Inflammatory macrophage treated with lipopolysaccharide for 4 hours (primary cell): ENCODE data around the gene ATP9B.
"Not testable (repeated sequence)": the region's sequence is repeated elsewhere in the genome, so short reads cannot be mapped to it uniquely, and the experiment has no call there.

Experiments
- DNase-seq: peaks from one replicate; pipeline ENCODE4 v3.0.0-alpha.2; 2020

Gene ATP9B

GRCh38 chr18:79071037-79071436, 1.8 kb downstream of the ATP9B start:
- DNase-seq: peak; percentile 97

GRCh38 chr18:79071503-79072210, 2.5 kb downstream of the ATP9B start:
- peak; percentile 85 for DNase-seq

GRCh38 chr18:79072655-79073054, 3.5 kb downstream of the ATP9B start:
- not testable (repeated sequence) for DNase-seq

GRCh38 chr18:79077181-79077580, 8.0 kb downstream of the ATP9B start:
- DNase-seq: no peak

GRCh38 chr18:79078791-79079190, 9.6 kb downstream of the ATP9B start:
- DNase-seq: not testable (repeated sequence)

GRCh38 chr18:79092874-79093273, 23.7 kb downstream of the ATP9B start:
- DNase-seq: no peak

GRCh38 chr18:79093986-79094385, 24.8 kb downstream of the ATP9B start:
- no peak for DNase-seq

GRCh38 chr18:79095216-79095615, 26.0 kb downstream of the ATP9B start:
- DNase-seq: no peak

- DNase-seq: no peak
Observed at GRCh38 chr18:79100944-79101343, 31.8 kb downstream of the ATP9B start.

- no peak for DNase-seq
Observed at GRCh38 chr18:79102886-79103285, 33.7 kb downstream of the ATP9B start.

GRCh38 chr18:79104137-79104536, 34.9 kb downstream of the ATP9B start:
- no peak for DNase-seq

GRCh38 chr18:79105455-79105854, 36.3 kb downstream of the ATP9B start:
- DNase-seq: no peak

- DNase-seq: peak; percentile 57
Observed at GRCh38 chr18:79106084-79106483, 36.9 kb downstream of the ATP9B start.

GRCh38 chr18:79107886-79108285, 38.7 kb downstream of the ATP9B start:
- DNase-seq: no peak

- DNase-seq: peak; percentile 87
Observed at GRCh38 chr18:79108549-79109215, 39.5 kb downstream of the ATP9B start.

- no peak for DNase-seq
Observed at GRCh38 chr18:79111483-79111882, 42.3 kb downstream of the ATP9B start.

GRCh38 chr18:79117385-79117784, 48.2 kb downstream of the ATP9B start:
- DNase-seq: peak; percentile 72

GRCh38 chr18:79117788-79118187, 48.6 kb downstream of the ATP9B start:
- DNase-seq: no peak

GRCh38 chr18:79118797-79119196, 49.6 kb downstream of the ATP9B start:
- no peak for DNase-seq

- DNase-seq: no peak
Observed at GRCh38 chr18:79121746-79122474, 52.7 kb downstream of the ATP9B start.

GRCh38 chr18:79123948-79124347, 54.8 kb downstream of the ATP9B start:
- DNase-seq: peak; percentile 43

GRCh38 chr18:79129120-79129519, 59.9 kb downstream of the ATP9B start:
- DNase-seq: no peak

GRCh38 chr18:79133724-79134123, 64.5 kb downstream of the ATP9B start:
- no peak for DNase-seq

- no peak for DNase-seq
Observed at GRCh38 chr18:79135924-79136323, 66.7 kb downstream of the ATP9B start.
